Activated CD4-positive, alpha-beta T cell treated with anti-CD3 and anti-CD28 coated beads, Interleukin-2, amount 50 U/mL, for 1 hour (primary cell): ENCODE data around the gene ADRA2C.

Experiments
- DNase-seq: peaks from one replicate; pipeline ENCODE4 v3.0.0-alpha.2; 2020

Gene ADRA2C

DNA sequence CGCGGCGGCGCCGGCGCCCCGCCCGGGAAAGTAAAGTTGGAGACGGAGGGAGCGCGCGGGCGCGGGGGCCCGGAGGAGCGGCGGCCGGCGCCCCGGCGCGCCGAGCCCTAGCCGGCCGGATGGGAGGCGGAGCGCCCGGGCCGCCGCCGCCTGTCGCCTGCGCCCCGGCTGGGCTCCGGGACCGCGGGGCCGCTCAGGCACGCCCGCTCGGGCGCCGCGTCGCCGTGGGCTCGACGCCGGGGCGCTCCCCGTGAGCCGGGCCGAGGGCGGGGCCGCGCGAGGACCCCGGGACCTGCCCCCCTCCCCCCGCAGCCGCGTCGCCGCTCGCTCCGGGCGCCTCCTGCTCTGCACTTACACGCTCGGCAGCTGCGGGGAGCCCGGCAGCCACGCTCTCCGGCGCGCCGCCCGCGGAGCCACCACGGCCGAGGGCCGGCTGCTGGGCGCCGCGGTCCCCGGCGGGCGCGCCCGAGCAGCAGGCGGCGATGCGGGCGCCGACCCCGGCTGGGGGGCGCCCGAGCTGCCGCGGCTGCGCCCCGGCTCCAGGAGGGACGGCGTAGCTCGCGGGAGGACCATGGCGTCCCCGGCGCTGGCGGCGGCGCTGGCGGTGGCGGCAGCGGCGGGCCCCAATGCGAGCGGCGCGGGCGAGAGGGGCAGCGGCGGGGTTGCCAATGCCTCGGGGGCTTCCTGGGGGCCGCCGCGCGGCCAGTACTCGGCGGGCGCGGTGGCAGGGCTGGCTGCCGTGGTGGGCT, at the start of gene ADRA2C:
TSS of gene ADRA2C (plus strand) at position 350 of the 749 bp plus-strand sequence. CDS start at position 572, 222 bp downstream.
- DNase-seq, result no peak

DNA sequence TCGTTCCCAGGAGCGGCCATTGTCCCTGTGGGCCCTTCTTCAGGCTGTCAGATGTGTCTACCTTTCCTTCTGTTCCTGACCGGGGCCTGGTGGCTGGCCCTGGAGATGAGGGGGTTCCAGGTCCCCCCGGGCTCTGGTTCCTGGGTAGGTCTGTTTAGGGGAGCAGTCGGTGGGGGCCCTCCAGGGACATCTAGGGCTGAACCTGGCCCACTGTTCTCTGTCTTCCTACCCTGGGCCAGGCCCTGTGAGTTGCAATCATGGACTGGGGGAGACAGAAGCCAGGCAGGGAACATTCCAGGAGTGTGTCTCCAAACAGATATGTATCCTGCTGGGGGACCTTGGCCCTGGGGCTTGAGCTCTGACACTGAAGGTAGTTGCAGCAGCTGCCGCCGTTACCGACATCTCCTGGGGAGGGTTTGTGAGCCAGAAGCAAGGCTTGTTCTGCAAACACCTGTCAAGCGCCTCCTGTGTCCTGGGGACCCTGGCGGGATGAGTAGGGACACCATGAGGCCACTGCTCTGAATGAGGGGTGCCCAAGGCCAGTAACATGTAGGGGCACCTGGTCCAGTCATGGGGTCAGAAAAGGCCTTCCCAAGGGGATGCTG, 49.5 kb upstream of the ADRA2C start:
- no peak for DNase-seq

DNA sequence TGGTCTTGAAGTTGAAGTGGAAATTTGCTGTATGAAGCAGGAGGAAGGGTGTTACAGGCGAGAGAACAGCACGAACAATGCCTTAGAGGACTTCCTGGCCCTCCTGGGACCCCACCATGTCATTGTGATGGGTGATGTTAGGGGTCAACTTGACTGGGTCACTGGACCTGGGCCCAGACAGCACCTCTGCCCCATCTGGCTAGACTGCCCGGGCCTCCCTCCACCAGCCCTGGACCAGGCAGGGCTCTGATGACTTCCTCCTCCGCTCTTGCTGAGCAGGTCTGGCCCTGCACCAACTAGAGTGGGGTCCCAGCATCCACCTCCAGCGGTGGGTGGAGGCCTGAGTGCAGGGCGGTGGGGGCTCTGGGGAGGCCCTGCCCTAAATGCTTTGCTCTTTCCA, 48.9 kb upstream of the ADRA2C start:
- DNase-seq, result no peak

DNA sequence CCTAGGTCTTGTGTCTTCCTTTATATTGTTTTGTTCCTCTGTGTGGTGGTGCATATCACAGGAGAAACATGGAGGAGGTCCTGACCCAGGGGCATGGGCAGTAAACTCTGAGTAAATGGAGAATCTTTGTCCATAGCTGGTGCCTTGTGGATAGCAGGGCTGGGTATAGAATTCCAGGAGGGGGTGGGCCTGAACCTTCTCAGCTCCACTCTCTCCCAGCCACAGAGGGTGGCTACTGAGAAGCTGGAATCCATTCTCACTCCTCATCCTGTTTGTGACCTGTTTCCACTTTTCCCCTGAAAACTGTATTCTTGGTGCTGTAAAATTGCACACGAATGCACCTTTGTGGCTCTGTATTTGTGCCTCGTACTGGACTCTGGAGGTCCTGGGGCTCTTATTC, 47.7 kb upstream of the ADRA2C start:
- DNase-seq, result no peak

DNA sequence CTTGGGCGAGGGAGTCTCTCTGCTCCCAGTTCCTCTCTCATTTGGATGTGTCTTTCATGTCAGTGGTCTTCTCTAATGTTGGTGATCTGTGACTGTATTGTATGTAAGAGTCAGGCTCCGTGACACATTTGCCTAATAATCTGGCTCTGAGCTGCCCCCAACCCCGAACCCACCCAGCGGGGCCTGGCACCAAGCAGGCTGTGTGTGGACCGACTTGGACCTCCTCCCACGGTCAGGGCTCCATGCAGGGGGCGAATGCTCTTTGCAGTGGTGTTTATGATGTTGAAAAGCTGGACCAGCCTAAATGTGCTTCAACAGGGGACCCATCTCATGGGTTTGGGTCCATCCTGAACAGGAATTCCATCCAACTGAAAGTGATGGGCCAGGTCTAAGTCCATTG, 47.0 kb upstream of the ADRA2C start:
- DNase-seq, result no peak

DNA sequence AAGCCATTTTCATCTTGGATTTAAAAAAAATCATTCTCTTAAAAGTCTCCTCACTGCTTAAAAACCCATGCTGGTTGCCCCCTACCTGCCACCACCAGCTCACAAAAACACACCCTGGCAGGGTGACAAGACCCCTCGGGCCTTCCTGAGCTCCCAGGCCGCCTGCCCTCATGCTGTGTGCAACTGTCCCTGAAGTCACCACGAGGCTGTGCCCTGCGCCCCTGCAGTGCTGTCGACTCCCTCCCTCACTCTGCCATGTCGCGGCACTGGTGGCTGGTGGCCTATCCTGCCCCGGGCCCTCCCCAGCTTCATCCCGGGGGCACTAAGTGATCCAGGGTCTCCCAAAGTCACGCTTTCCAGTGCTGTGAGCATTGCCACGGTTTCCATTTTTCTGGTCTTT, 46.3 kb upstream of the ADRA2C start:
- DNase-seq, result no peak

DNA sequence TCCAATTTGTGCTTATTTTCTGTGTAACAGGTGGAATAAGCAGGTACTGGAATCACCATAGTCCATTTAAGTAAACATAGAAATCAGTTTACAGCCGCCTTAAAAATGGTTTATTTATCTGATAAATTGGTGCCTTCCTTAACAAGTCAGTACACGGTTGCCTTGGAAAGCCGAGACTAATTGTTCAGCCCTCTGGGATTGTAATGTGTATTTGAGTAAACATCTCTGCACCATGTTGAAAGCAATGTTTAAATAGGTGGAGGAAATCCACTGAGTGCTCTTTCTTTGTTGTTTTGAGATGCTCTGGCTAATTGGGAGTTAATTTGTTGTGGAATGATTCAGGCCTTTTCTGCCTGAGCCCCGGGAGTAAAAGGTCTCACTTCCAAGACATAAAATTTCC, 45.7 kb upstream of the ADRA2C start:
- no peak for DNase-seq

DNA sequence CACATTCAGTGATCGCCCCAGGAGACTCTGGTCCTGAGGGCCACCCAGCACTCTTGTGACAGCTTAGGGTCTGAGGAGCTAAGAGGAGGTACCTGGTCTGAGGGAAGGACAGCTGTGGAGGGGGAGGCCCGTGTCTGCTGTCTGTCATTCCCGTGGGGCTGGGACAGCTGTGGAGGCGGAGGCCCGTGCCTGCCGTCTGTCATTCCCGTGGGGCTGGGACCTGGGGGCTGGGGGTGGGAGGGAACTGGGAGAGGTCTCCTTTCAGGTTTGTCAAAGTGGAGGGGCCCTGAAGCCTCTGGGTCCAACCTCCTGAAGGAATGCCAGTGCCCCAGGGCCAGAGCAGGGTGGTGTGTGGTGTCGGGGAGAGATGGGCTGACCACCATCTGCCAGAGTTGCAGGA, 45.0 kb upstream of the ADRA2C start:
- DNase-seq, result no peak

DNA sequence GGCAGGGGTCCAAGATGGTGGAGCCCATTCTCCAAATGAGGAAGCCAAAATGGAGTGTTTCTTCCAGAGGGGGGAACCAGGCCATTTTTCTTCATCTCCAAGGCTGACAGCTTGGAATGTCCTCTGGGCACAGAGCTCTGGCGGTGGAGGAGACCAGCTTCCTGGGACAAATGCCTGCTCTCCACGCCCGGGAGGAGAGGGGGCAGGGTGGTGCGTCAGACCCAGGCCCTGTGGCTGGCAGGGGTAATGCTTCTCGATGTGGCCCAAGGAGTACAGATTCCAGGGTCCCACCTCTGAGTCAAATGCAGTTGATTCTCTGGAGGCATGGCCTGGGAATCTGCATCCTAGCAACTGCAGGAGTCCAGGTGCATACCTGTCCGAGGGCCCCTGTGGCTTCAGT, 44.6 kb upstream of the ADRA2C start:
- no peak for DNase-seq

DNA sequence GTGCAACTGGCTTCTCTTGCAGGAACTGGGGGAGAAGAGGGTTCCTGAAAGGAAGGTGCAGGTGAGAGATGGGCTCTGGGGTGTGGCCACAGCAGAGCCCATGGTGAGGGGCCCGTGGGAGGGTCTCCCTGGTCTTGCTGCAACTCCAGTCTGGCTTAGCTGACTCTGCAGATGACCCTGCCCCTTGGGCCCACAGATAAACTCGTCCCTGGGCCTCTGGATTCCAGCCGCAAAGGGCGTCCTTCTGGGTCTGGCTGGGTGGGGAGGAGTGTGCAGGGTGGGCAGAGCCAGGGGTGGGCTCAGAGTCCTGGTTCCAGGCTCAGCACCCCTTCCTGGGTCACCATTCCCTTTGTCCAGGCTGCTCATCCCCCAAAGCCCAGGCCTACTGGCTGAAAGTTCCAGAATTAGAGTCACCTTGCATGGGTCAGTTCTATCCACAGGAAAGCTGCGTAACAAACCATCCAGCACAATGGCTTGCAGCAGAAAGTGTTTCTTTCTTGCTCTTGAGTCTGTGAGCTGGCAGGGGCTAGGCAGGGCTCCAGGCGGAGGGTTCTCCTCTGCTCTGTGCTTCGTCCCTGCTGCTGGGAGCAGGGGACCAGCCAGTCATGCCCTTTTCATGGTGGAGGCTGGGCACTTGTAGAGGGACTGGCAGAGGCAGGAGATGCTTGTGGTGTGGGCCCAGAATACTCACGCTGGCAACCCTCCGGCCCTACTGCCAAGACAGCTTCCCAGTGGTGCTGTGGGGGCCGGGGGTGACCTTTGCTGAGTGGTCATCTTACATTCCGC, 43.5 kb upstream of the ADRA2C start:
- no peak for DNase-seq

DNA sequence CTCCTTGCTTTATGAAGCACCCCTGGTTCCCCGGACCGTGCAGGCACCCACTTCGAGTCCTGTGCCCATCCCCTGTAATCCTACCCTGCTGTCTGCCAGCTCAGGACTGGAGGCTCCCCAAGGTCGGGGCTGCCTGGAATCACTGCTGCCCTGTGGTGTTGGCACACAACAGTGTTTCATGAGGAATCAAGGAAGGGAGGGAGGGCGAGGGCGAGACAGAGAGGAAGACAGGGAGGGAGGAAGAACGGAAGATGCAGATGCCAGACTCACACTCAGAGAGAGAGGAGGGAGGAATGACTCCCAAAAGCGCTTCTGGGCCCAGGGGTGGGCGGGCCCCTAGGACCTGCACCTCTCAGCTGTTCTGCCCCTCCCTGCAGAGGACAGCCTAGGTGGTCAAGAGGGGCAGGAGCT, 42.9 kb upstream of the ADRA2C start:
- DNase-seq, result no peak

DNA sequence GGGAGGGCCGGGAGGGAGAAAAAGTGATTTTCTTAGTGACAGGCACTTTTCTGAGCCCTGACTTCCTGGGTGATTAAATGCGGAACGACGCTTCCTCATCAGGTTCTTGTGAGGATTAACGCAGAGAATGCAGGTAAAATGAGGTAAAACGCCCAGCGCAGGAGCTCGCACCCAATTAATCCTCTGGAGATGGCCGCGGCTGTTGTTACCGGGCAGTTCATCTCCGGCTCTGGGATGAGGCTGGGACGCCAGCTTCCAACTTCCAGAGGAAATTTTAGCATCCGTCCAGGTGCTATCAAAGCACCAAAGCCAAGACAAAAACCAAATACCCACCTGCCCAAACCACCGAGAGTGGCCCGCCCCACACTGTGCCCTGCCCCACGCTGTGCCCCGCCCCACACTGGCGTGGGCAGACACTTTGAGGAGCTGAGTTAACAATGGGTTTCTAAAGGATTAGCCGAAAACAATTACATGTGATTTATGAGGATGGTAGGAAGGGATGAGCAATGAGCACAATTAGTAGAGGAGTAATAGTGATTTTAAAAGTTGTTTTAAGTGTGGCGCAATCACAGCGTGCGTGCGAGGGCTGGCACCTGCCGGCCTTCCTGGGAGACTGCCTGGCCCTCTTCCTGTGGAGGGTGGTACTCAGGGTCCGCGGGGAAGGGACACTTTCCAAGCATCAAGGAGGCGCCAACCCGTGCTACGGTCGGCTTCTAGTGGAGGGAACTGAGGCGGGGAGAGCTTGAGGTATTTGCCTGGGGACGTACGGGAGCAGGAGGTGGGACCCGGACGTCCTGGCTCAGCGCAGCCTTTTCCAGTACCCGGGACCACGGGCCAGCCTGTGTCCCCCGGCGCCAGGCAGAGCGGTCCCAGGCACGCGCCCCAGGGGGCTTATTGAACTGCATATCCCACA, 41.6 kb upstream of the ADRA2C start:
- no peak for DNase-seq

DNA sequence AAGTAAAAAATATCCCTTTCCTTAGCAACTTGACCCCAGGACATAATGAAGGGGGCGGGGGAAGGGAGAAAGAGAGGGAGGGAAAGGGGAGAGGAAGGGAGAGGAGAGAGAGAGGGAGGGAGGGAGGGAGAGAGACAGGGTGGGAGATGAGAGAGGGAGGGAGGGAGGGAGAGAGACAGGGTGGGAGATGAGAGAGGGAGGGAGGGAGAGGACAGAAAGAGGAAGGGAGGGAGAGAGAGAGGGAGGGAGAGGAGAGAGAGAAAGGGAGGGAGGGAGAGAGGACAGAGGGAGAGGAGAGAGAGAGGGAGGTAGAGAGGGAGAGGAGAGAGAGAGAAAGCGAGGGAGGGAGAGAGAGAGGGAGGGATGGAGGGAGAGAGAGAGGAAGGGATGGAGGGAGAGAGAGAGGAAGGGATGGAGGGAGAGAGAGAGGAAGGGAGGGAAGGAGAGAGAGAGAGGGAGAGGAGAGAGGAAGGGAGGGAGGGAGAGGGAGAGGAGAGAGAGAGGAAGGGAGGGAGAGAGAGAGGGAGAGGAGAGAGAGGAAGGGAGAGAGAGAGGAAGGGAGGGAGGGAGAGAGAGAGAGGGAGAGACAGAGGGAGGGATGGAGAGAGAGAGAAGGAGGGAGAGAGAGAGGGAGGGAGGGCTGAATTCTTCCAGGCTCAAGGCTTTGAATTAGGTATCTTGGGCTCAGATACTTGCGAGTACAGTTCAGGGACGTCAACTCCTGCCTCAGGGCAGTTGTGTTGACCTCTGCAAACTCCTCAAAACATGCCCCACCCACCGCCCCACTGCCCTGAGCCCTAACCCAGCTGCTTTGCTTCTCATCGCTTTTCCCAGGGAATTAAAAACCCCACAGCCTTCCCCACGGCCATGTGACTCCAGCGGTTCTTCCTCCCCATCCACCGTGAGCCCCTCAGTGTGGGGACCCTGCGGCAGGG, 40.0 kb upstream of the ADRA2C start:
- DNase-seq, result no peak

DNA sequence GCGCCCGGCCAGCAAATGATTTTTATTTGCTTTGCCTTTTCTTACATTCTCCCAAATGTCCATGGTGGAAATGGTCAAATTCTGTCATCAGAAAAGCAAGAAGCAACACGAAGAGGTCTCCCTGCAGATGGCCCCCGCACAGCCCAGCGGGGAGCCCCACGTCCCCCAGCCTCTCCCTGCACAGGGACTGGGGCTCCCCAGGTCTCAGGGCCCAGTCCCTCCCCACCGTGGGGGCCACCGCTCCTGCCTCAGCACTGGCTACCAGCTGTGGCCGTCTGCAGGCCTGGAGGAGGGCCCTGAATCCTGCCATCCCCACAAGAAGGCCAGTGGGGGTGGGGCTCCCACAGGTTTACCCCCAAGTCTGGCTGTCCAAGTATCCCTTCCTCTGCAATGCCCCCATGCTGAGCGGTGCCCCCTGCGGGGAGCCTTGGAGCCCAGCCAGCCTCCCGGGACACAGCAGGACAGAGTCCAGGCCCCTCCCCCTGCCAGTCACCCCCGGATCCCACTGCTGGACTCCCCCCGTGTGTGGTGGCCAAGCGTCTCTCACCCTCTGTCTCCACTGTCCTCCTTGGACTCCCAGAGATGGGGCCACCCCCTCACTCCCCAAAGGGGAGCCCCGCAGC, 38.2 kb upstream of the ADRA2C start:
- DNase-seq, result no peak

DNA sequence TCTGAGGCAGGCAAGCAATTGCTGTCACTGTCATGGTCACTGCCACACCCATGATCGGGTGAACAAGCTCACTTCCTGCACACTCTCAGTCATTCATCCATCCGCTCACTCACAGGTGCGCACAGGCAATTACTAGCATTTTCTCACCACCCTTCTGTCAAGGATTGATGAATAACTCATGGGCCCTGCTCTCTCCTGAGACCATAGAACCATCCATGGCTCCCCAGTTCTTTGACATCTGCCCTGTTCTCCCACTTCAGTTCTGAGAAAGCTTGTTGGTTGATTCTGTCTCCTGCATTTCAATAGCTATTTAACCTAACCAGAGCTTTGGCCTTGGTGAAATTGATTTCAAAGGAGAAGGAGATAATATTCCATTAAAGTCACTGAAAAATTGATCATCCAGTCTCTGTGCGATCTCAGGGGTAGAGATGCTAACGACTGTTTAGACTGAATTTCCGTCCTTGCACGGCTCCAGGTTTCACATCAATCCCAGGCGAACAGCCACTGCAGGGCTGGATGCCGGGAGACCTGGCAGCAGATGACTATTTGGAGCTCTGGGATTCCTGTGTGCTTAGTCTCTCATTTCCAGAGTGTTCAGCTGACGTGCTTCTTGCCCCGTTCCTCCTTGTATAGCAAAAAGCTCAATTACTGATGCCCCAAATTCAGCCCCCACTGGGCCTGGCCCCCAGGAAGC, 36.9 kb upstream of the ADRA2C start:
- DNase-seq, result no peak

DNA sequence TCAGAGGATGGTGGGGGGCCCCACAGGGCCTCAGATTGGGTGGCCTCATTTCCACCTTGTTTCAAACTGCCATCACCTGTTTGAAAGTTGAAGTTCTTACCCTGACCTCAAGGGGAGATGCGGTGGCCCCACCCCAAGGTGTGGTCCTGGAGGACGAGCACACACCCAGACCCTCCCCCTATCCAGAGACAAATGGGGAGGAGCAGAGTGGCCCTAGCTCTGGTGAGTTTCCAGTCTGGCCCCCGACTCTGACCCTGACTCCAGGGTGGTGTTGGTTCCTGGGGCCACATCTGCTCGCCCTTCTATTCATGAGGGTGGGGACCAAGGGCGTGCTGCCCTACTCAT, 36.3 kb upstream of the ADRA2C start:
- no peak for DNase-seq

DNA sequence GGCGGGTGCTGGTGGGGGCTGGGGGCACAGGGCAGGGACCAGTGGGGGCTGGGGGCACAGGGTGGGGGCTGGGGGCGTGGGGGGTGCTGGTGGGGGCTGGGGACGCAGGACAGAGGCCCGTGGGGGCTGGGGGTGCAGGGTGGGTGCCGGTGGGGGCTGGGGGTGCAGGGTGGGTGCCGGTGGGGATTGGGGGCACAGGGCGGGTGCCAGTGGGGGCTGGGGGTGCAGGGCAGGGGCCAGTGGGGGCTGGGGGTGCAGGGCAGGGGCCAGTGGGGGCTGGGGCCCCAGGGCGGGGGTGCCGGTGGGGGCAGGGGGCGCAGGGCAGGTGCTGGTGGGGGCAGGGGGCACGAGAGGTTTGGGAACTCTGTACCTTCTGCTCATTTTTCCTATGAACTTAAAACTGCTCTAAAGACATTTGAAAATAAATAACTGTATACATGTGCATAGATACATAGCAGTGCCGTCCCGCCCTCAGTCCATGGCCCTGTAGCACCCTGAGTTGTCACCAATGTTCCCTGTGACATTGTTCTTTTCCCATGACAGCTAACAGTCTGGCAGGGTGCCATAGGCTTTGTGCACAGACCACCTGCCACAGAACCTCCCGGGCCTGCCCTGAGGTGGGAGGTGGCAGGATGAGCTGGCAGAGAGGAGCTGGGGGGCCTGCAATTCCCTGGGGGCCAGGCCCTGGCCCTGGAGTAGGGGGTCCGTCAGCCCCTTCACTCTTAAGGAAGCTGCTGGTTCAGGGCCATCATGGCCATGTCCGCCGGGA, 35.6 kb upstream of the ADRA2C start:
- DNase-seq, result no peak

DNA sequence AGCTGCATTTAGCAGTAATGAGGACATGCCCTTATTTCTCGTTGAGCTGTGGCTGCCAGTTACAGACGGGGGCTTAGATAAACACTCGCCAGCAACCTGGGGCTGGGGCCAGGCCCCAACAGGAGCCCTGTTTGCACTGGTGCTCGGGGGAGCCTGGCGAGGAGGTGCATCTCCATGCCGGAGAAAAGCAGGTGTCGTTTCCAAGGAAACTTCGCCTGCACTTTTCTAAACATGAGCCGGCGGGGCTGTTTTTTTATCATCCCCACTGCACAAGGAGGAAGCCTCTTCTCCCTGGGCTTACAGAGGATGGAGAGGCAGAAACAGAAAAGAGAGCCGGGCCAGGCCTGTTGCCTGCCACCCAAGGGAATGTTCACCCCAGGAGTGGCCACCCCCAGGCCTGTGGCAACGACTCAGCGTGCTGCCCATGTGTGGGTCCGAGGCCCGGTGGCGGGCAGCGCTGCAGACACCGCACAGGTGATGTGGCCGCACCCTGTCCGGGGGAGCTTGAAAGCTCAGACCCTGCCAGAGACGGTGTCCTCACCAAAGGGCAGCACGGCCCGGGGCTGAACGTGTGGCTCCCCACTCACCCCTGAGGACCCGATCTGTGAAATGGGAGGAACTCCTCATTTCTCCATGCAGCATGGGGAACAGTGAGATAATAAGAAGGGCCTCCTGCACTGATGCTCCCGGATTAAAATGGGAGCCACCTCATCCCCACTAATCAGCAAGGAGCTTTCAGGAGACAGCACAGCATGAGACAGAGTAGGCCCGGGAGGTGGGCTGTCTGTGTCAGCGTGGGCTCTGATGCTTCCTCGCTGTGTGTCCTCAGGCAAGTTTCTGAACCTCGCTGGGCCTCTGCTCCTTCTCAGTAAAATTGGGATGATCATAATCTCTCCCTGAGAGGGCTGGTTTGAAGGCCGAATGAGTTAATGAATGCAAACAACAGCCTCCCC, 33.8 kb upstream of the ADRA2C start:
- no peak for DNase-seq

DNA sequence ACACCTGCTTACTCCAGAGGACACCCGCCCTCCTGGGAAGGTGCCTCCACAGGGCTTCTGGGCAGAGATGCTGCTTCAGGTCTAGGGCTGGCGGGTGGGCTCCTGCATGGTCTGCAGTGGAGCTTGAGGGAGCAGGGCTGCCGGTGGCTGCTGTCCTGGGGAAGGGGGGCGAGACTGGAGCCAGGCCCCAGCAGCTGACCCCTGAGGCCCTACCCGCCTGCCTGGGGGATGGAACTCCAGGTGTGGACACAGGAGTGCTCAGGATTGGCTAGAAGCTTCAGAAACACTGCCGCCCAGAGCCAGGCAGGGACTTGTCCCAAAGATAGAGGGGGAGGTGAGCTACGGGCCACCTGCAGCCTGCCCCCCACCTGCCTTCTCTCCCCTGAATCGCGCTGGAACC, 33.0 kb upstream of the ADRA2C start:
- no peak for DNase-seq
